ENCODE data around the gene ETNK2. TPM values are rescaled to one million over a fixed set of nuclear protein-coding genes. Genes with fewer than 3 reads are reported as not detected.

The ETNK2 gene
- total and polyA plus RNA-seq, 2 of the 8 experiments (the other 6 are each of a cell fraction or from before 2014, with no cell fraction given) = 20.1 to 26.7 TPM

DNA sequence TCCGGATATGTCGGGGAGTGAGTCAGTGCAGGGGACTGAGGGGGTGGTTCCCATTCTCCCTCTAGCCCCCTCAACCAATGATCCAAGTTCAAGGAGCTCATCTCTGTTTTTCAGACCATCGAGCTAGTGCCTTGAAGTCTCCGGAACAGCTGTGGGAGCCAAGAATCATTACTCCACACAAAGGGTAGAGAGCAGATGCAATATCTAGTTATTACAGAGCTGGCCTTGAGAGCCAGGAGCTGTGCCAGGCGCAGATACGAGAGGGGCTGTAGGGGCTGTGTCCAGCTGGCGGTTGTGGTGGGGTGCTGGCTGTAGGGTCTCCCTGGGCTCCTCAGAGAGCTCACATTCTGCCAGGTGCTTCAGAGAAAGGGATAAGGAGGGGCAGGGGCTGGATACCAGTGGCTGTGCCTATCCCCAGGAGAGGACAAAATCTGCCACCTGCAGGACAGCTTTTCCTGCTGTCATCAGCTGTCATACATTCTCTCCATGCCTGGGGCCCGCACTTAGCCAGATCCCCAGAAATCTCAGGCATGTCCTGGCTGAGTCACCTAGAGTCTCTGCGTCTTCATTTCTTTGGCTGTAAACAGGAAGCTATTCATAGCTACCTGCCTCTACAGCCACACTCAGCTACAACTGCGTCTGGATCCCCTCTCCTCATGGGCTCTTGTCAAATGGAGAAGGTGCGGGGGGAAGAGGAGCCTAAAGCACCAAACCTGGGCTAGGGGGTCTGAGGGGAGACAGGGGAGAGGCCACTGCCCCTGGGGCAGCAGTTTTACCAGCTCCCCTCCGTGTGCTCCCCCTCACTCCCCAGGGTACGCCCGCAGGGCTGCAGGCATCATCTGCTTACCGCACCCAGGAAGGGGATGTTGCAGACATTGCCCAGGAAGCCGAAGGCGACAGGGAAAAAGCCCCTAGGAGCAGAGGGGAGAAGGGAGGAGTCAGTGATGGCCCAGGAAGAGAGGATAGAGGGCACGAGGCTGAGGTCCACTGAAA, 46.8 kb upstream of the ETNK2 start:
- Histone ChIP-seq H3K36me3 (ENCODE audit: control insufficient read depth in 2 of 4, insufficient read depth in 4 of 4, low read length in 3 of 4) (no peaks in the 10 kb centered on the region; a peak in 1 of 8 replicates), H3K14ac (ENCODE audit: insufficient read length) (no peak overlapping the region), H2BK20ac (ENCODE audit: low read length) (no peak overlapping the region), H3K4me1 (replicated peaks in 1 of 4; ENCODE audit: control insufficient read depth in 3 of 4, insufficient read depth in 4 of 4, low read length in 3 of 4) (peaks cover 0 to 5% (median 0%) of the 10 kb centered on the region in 4 experiments; a peak in 3 of 7 replicates), H4K20me1 (replicated peaks in 1 of 2; ENCODE audit: control insufficient read depth in 1 of 2, insufficient read depth in 2 of 2, low read length in 2 of 2) (peaks cover 0 to 6% of the 10 kb centered on the region in 2 experiments), H2AK5ac (ENCODE audit: low read depth, low read length) (no peak overlapping the region; the same call in 1 of the 2 replicates), H3K4me3 (ENCODE audit: extremely low read depth in 1 of 4, insufficient read depth in 2 of 4, low read depth in 3 of 4, low read length in 4 of 4) (no peak overlapping the region), H4K8ac (ENCODE audit: extremely low read depth, insufficient read depth, low read length) (no peak overlapping the region), H2BK15ac (ENCODE audit: low read length) (no peak overlapping the region), H2BK12ac (ENCODE audit: low read depth, low read length) (peak overlapping the region; percentile 69; the same call in 1 of the 2 replicates), H3K4ac (replicated peaks; ENCODE audit: insufficient read length, low read depth, low read length) (no peak overlapping the region), H3K56ac (replicated peaks; ENCODE audit: insufficient read length, low read depth, low read length) (no peak overlapping the region), H3K9me3 (ENCODE audit: insufficient read depth in 2 of 2, low read depth in 1 of 2, low read length in 1 of 2) (no peaks in the 10 kb centered on the region), H3K23ac (ENCODE audit: insufficient read length) (no peak overlapping the region), H3K9ac (replicated peaks in 1 of 4; ENCODE audit: extremely low read depth in 1 of 4, low read depth in 3 of 4, low read length in 3 of 4) (no peak overlapping the region), H2AFZ (ENCODE audit: low read length) (no peak overlapping the region), H4K5ac (ENCODE audit: insufficient read length, low read depth, low read length) (no peak overlapping the region), H4K91ac (replicated peaks; ENCODE audit: insufficient read length, low read length) (no peak overlapping the region), H2BK5ac (ENCODE audit: low read depth, low read length) (no peak overlapping the region), H2BK120ac (replicated peaks; ENCODE audit: low read depth, low read length) (no peak overlapping the region), H3K79me2 (ENCODE audit: control insufficient read depth in 1 of 2, insufficient read depth in 2 of 2, low read length in 2 of 2) (no peaks in the 10 kb centered on the region), H3K4me2 (ENCODE audit: insufficient read depth in 1 of 2, low read depth in 2 of 2, low read length in 2 of 2) (no peak overlapping the region), H3K18ac (ENCODE audit: extremely low read depth, low read length) (no peak overlapping the region), H3K27ac (ENCODE audit: low read depth, low read length) (no peak overlapping the region; the same call in 1 of the 2 replicates), H3K23me2 (ENCODE audit: low read depth, low read length) (peaks cover 7% of the 10 kb centered on the region), H3K79me1 (ENCODE audit: low read depth, low read length) (peaks cover 5% of the 10 kb centered on the region), H3K27me3 (replicated peaks in 1 of 4; ENCODE audit: control insufficient read depth in 3 of 4, extremely low read depth in 1 of 4, insufficient read depth in 3 of 4, low read length in 3 of 4) (no peaks in the 10 kb centered on the region)
- ChIA-PET POLR2A (ENCODE audit: partially characterized antibody) (interaction anchor here (1.0 to 3.2 kb wide), 3 partner anchors 8 to 63 kb away, joined by 3 to 11 read pairs (median 10); no protein-coding TSS in a partner anchor), CTCF (ENCODE audit: partially characterized antibody) (interaction anchor here (0.5 to 12.6 kb wide), 24 partner anchors 8 to 339 kb away, joined by 3 to 360 read pairs (median 4); partner anchors contain the start of genes ETNK2, GOLT1A, PLEKHA6 and REN)
- DNase-seq (ENCODE audit: low read depth in 1 of 2, low spot score in 2 of 2) = peak in 1 of 2 experiments; percentile 29
- FAIRE-seq = no peak
- WGBS, 2 experiments (ENCODE audit: extremely low coverage in 1 of 2, insufficient coverage in 1 of 2, insufficient read length in 1 of 2, insufficient replicate concordance in 2 of 2, low coverage in 1 of 2, low lambda C conversion rate in 2 of 2, missing lambda C conversion rate in 1 of 2) = 83% methylated on average over 18 of the region's 18 CpGs; no CpG with 5 or more reads in 1 of the 2 experiments
- no peak for TF ChIP-seq RFX5 (IDR thresholded peaks at IDR 0.05; ENCODE audit: borderline replicate concordance, low read depth, low read length)
- TF ChIP-seq SRF (IDR thresholded peaks at IDR 0.05; ENCODE audit: low read depth, low read length) = no peak
- TF ChIP-seq EP300 (IDR thresholded peaks at IDR 0.05; ENCODE audit: borderline replicate concordance in 1 of 2, low read depth in 2 of 2, low read length in 2 of 2) = no peak
- no peak for TF ChIP-seq EGR1 (IDR thresholded peaks at IDR 0.05; ENCODE audit: borderline replicate concordance, low read depth, low read length)
- TF ChIP-seq, protein P1, sequence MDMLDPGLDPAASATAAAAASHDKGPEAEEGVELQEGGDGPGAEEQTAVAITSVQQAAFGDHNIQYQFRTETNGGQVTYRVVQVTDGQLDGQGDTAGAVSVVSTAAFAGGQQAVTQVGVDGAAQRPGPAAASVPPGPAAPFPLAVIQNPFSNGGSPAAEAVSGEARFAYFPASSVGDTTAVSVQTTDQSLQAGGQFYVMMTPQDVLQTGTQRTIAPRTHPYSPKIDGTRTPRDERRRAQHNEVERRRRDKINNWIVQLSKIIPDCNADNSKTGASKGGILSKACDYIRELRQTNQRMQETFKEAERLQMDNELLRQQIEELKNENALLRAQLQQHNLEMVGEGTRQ (IDR thresholded peaks at IDR 0.05; ENCODE audit: low read length) = no peak
- TF ChIP-seq SP4 (IDR thresholded peaks at IDR 0.05; ENCODE audit: low read length) = no peak
- no peak for TF ChIP-seq NRF1 (IDR thresholded peaks at IDR 0.05; ENCODE audit: low read depth, low read length)
- TF ChIP-seq GTF2F1 (IDR thresholded peaks at IDR 0.05; ENCODE audit: borderline replicate concordance, low read depth, low read length) = no peak
